ENCODE measurements around the gene OSBPL10. TPM values are rescaled to one million over a fixed set of nuclear protein-coding genes. Genes with fewer than 3 reads are reported as not detected.

Gene OSBPL10
- total and polyA plus RNA-seq, 4 experiments from 2014 or later: 0.95 TPM; not detected in 3

- ChIA-PET POLR2A (ENCODE audit: partially characterized antibody) (no interaction called here), CTCF (ENCODE audit: partially characterized antibody) (no interaction called here)
- no peaks in the 10 kb centered on the region for H3K27me3 ChIP-seq (ENCODE audit: insufficient read depth, low read length)
- H3K4me1 ChIP-seq (ENCODE audit: insufficient read depth, low read length): no peaks in the 10 kb centered on the region
- H3K27me3 Mint-ChIP-seq: no peaks in the 10 kb centered on the region
- H3K36me3 ChIP-seq (ENCODE audit: insufficient read depth, low read length): no peaks in the 10 kb centered on the region
- DNase-seq: no peak
- H3K27ac Mint-ChIP-seq: no peak overlapping the region
- H3K36me3 Mint-ChIP-seq: no peaks in the 10 kb centered on the region
- no peak overlapping the region for H3K4me3 Mint-ChIP-seq
- no peaks in the 10 kb centered on the region for H3K9me3 ChIP-seq (ENCODE audit: control insufficient read depth in 1 of 2, low read length in 2 of 2)
- H3K27ac ChIP-seq (ENCODE audit: low read depth, low read length): no peak overlapping the region
- H3K4me1 Mint-ChIP-seq: no peaks in the 10 kb centered on the region
- peaks cover 0 to 1% (median 0%) of the 10 kb centered on the region in 8 donors for H3K9me3 Mint-ChIP-seq
- intact Hi-C loops (cut with micrococcal nuclease): no loop called here
- H3K4me3 ChIP-seq (ENCODE audit: low read length in 2 of 2): no peak overlapping the region
Observed at GRCh38 chr3:31673950-31674349, 307.1 kb downstream of the OSBPL10 start.

DNA sequence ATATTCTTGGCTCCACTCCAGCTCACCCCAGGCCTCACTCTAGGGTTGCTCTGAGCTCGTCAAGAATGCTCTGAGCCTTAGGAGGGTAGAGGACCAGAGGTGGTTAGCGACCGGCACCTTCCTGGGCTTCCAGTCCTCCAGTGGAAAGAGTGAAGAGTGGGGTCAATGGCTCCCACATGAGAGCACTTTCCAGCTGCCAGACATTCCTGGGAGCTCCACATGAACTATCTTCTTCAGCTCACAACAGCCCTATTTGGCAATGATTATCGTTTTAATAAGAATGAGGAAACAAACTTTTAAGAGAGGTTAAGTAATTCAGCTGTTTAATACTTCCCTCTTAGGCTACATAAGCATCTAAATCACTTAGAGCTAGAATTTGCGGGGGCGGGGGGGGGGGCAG lies 309.1 kb downstream of the OSBPL10 start:
- Mint-ChIP-seq H3K27me3 (no peaks in the 10 kb centered on the region), H3K4me1 (no peaks in the 10 kb centered on the region), H3K36me3 (no peaks in the 10 kb centered on the region), H3K27ac (no peak overlapping the region), H3K4me3 (no peak overlapping the region), H3K9me3 (peaks cover 0 to 1% (median 0%) of the 10 kb centered on the region in 8 donors)
- CTCF ChIA-PET (ENCODE audit: partially characterized antibody): no interaction called here
- H3K27ac ChIP-seq (ENCODE audit: low read depth, low read length): no peak overlapping the region
- intact Hi-C loops (cut with micrococcal nuclease): no loop called here
- H3K27me3 ChIP-seq (ENCODE audit: insufficient read depth, low read length): no peaks in the 10 kb centered on the region
- H3K9me3 ChIP-seq (ENCODE audit: control insufficient read depth in 1 of 2, low read length in 2 of 2): no peaks in the 10 kb centered on the region
- H3K4me1 ChIP-seq (ENCODE audit: insufficient read depth, low read length): no peaks in the 10 kb centered on the region
- DNase-seq: no peak
- H3K36me3 ChIP-seq (ENCODE audit: insufficient read depth, low read length): no peaks in the 10 kb centered on the region
- H3K4me3 ChIP-seq (ENCODE audit: low read length in 2 of 2): no peak overlapping the region
- POLR2A ChIA-PET (ENCODE audit: partially characterized antibody): no interaction called here

- H3K27ac Mint-ChIP-seq: no peak overlapping the region
- ChIA-PET POLR2A (ENCODE audit: partially characterized antibody) (no interaction called here), CTCF (ENCODE audit: partially characterized antibody) (no interaction called here)
- H3K36me3 Mint-ChIP-seq: no peaks in the 10 kb centered on the region
- Histone ChIP-seq H3K36me3 (ENCODE audit: insufficient read depth, low read length) (no peaks in the 10 kb centered on the region), H3K4me1 (ENCODE audit: insufficient read depth, low read length) (no peaks in the 10 kb centered on the region), H3K9me3 (ENCODE audit: control insufficient read depth in 1 of 2, low read length in 2 of 2) (no peaks in the 10 kb centered on the region), H3K27ac (ENCODE audit: low read depth, low read length) (no peak overlapping the region), H3K4me3 (ENCODE audit: low read length in 2 of 2) (no peak overlapping the region), H3K27me3 (ENCODE audit: insufficient read depth, low read length) (no peaks in the 10 kb centered on the region)
- peaks cover 0 to 1% (median 0%) of the 10 kb centered on the region in 8 donors for H3K9me3 Mint-ChIP-seq
- H3K27me3 Mint-ChIP-seq: no peaks in the 10 kb centered on the region
- DNase-seq: no peak
- intact Hi-C loops (cut with micrococcal nuclease): no loop called here
- no peaks in the 10 kb centered on the region for H3K4me1 Mint-ChIP-seq
- no peak overlapping the region for H3K4me3 Mint-ChIP-seq
Observed at GRCh38 chr3:31671451-31671850, 309.6 kb downstream of the OSBPL10 start.

- POLR2A ChIA-PET (ENCODE audit: partially characterized antibody): no interaction called here
- Mint-ChIP-seq H3K27ac (peak overlapping the region in 1 of 7 donors; percentile 51), H3K4me3 (no peak overlapping the region), H3K36me3 (no peaks in the 10 kb centered on the region), H3K9me3 (peaks cover 0 to 1% (median 0%) of the 10 kb centered on the region in 8 donors), H3K27me3 (no peaks in the 10 kb centered on the region), H3K4me1 (no peaks in the 10 kb centered on the region)
- Histone ChIP-seq H3K27me3 (ENCODE audit: insufficient read depth, low read length) (no peaks in the 10 kb centered on the region), H3K9me3 (ENCODE audit: control insufficient read depth in 1 of 2, low read length in 2 of 2) (no peaks in the 10 kb centered on the region), H3K36me3 (ENCODE audit: insufficient read depth, low read length) (no peaks in the 10 kb centered on the region), H3K4me3 (ENCODE audit: low read length in 2 of 2) (no peak overlapping the region), H3K4me1 (ENCODE audit: insufficient read depth, low read length) (no peaks in the 10 kb centered on the region), H3K27ac (ENCODE audit: low read depth, low read length) (no peak overlapping the region)
- intact Hi-C loops (cut with micrococcal nuclease): no loop called here
- DNase-seq: no peak
- CTCF ChIA-PET (ENCODE audit: partially characterized antibody): no interaction called here
Observed at GRCh38 chr3:31670722-31671121, 310.3 kb downstream of the OSBPL10 start.

- H3K4me1 ChIP-seq (ENCODE audit: insufficient read depth, low read length): no peaks in the 10 kb centered on the region
- H3K4me1 Mint-ChIP-seq: no peaks in the 10 kb centered on the region
- peaks cover 0 to 1% (median 0%) of the 10 kb centered on the region in 8 donors for H3K9me3 Mint-ChIP-seq
- H3K4me3 ChIP-seq (ENCODE audit: low read length in 2 of 2): no peak overlapping the region
- H3K27ac Mint-ChIP-seq: no peak overlapping the region
- no peak overlapping the region for H3K27ac ChIP-seq (ENCODE audit: low read depth, low read length)
- H3K27me3 Mint-ChIP-seq: no peaks in the 10 kb centered on the region
- no peak for DNase-seq
- no peak overlapping the region for H3K4me3 Mint-ChIP-seq
- ChIA-PET POLR2A (ENCODE audit: partially characterized antibody) (no interaction called here), CTCF (ENCODE audit: partially characterized antibody) (no interaction called here)
- no peaks in the 10 kb centered on the region for H3K36me3 Mint-ChIP-seq
- no peaks in the 10 kb centered on the region for H3K9me3 ChIP-seq (ENCODE audit: control insufficient read depth in 1 of 2, low read length in 2 of 2)
- no peaks in the 10 kb centered on the region for H3K36me3 ChIP-seq (ENCODE audit: insufficient read depth, low read length)
- no peaks in the 10 kb centered on the region for H3K27me3 ChIP-seq (ENCODE audit: insufficient read depth, low read length)
- intact Hi-C loops (cut with micrococcal nuclease): no loop called here
Observed at GRCh38 chr3:31670136-31670535, 310.9 kb downstream of the OSBPL10 start.

DNA sequence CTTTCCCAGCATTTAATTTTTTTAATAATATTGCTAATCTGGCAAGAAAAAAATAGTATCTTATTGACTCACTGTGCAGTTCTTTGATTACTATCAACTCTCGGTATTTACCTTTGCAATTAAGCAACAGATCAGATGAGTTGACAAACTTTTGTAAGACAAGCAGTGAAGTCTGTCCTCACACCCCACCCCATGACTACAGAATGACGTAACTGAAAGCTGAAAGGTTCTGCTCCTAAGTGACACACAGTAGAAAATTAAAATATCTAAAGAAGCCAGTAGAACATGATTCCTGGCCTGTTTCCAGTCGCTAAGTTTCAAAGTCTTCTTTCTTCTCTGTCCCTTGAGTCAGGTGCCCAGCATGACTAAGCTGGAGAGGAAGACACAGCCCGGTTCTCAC lies 312.8 kb downstream of the OSBPL10 start:
- H3K27ac Mint-ChIP-seq: no peak overlapping the region
- Histone ChIP-seq H3K36me3 (ENCODE audit: insufficient read depth, low read length) (no peaks in the 10 kb centered on the region), H3K27me3 (ENCODE audit: insufficient read depth, low read length) (no peaks in the 10 kb centered on the region), H3K4me1 (ENCODE audit: insufficient read depth, low read length) (no peaks in the 10 kb centered on the region), H3K27ac (ENCODE audit: low read depth, low read length) (no peak overlapping the region), H3K9me3 (ENCODE audit: control insufficient read depth in 1 of 2, low read length in 2 of 2) (no peaks in the 10 kb centered on the region), H3K4me3 (ENCODE audit: low read length in 2 of 2) (no peak overlapping the region)
- no peak overlapping the region for H3K4me3 Mint-ChIP-seq
- peaks cover 0 to 3% (median 0%) of the 10 kb centered on the region in 8 donors for H3K9me3 Mint-ChIP-seq
- no peak for DNase-seq
- POLR2A ChIA-PET (ENCODE audit: partially characterized antibody): no interaction called here
- H3K36me3 Mint-ChIP-seq: no peaks in the 10 kb centered on the region
- CTCF ChIA-PET (ENCODE audit: partially characterized antibody): no interaction called here
- H3K27me3 Mint-ChIP-seq: peaks cover 0 to 1% of the 10 kb centered on the region in 2 donors
- H3K4me1 Mint-ChIP-seq: no peaks in the 10 kb centered on the region
- intact Hi-C loops (cut with micrococcal nuclease): no loop called here

DNA sequence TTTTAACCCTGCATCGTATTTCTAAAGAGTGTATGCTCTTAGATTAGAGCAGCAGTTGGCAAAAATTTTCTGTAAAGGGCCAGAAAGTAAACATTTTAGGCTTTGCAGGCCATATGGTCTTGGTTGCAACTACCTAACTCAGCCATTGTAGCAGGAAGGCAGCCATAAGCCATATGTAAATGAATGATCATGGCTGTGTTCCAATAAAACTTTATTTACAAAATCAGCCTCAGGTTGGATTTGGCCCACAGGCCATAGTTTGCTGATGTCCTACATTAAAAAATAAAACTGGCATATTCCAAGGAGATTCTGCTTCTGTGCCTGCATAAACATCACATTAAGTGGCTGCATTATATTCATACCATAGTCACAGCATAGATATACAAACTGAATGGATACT lies 313.5 kb downstream of the OSBPL10 start:
- DNase-seq: no peak
- Mint-ChIP-seq H3K27me3 (peaks cover 0 to 2% of the 10 kb centered on the region in 2 donors), H3K9me3 (peaks cover 0 to 9% (median 0%) of the 10 kb centered on the region in 8 donors), H3K4me1 (no peaks in the 10 kb centered on the region), H3K27ac (no peak overlapping the region), H3K4me3 (no peak overlapping the region), H3K36me3 (no peaks in the 10 kb centered on the region)
- H3K9me3 ChIP-seq (ENCODE audit: control insufficient read depth in 1 of 2, low read length in 2 of 2): no peaks in the 10 kb centered on the region
- H3K4me1 ChIP-seq (ENCODE audit: insufficient read depth, low read length): no peaks in the 10 kb centered on the region
- no peaks in the 10 kb centered on the region for H3K27me3 ChIP-seq (ENCODE audit: insufficient read depth, low read length)
- no peaks in the 10 kb centered on the region for H3K36me3 ChIP-seq (ENCODE audit: insufficient read depth, low read length)
- CTCF ChIA-PET (ENCODE audit: partially characterized antibody): no interaction called here
- POLR2A ChIA-PET (ENCODE audit: partially characterized antibody): no interaction called here
- no peak overlapping the region for H3K27ac ChIP-seq (ENCODE audit: low read depth, low read length)
- intact Hi-C loops (cut with micrococcal nuclease): no loop called here
- H3K4me3 ChIP-seq (ENCODE audit: low read length in 2 of 2): no peak overlapping the region

DNA sequence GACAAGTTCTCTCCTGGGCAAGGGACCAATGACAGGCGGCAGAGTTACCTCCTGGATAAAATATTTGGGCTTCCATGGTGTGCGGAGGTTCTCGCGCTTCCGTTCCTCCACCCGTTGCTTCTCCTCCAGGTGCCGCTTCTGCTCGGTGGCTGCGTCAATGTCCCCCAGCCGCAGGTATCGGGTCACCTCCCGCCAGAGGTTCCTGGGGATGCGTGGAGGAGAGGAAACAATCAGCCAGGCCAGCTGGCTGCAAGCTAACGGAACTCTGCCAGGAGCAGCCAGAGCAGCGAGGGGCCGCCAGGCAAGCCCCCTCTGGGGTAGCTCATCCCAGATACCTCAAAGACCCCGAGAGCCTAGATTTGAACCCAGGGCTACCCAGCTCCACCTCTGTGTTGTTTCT lies 317.0 kb downstream of the OSBPL10 start:
- H3K27ac Mint-ChIP-seq: no peak overlapping the region
- ChIA-PET CTCF (ENCODE audit: partially characterized antibody) (no interaction called here), POLR2A (ENCODE audit: partially characterized antibody) (no interaction called here)

More for the DNA sequence above, 317.0 kb downstream of the OSBPL10 start:
- H3K27ac ChIP-seq (ENCODE audit: low read depth, low read length): no peak overlapping the region
- no peaks in the 10 kb centered on the region for H3K27me3 ChIP-seq (ENCODE audit: insufficient read depth, low read length)
- no peak overlapping the region for H3K4me3 ChIP-seq (ENCODE audit: low read length in 2 of 2)
- no peaks in the 10 kb centered on the region for H3K4me1 ChIP-seq (ENCODE audit: insufficient read depth, low read length)
- no peak for DNase-seq
- H3K27me3 Mint-ChIP-seq: peaks cover 0 to 2% of the 10 kb centered on the region in 2 donors
- no peaks in the 10 kb centered on the region for H3K36me3 ChIP-seq (ENCODE audit: insufficient read depth, low read length)
- peaks cover 4 to 43% (median 25%) of the 10 kb centered on the region in 8 donors for H3K9me3 Mint-ChIP-seq
- H3K4me3 Mint-ChIP-seq: no peak overlapping the region
- no peaks in the 10 kb centered on the region for H3K9me3 ChIP-seq (ENCODE audit: control insufficient read depth in 1 of 2, low read length in 2 of 2)
- H3K36me3 Mint-ChIP-seq: peaks cover 2 to 3% of the 10 kb centered on the region in 2 donors
- intact Hi-C loops (cut with micrococcal nuclease): no loop called here
- H3K4me1 Mint-ChIP-seq: no peaks in the 10 kb centered on the region
